Midbrain (tissue), 1 donor: Measurements from ENCODE around the gene CDX1.
"Not testable (repeated sequence)": the region's sequence is repeated elsewhere in the genome, so short reads cannot be mapped to it uniquely, and the experiment has no call there.

Source experiments
- DNase-seq: peaks from one replicate; lab custom pipeline; 2025; lab: John Stamatoyannopoulos, UW

CDX1 gene

DNA sequence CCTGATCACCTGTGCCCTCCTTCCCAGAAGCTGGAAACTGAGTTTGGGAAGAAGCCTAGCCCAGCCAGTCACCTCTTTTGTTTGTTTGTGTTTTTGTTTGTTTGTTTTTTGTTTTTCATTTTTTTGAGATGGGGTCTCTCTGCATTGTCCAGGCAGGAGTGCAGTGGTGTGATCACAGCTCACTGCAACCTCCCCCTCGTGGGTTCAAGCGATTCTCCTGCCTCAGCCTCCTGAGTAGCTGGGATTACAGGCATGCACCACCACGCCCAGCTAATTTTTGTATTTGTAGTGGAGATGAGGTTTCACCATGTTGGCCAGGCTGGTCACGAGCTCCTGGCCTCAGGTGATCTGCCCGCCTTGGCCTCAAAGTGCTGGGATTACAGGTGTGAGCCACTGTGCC lies 67.1 kb downstream of the CDX1 start:
- DNase-seq: not testable (repeated sequence)
